Hypothalamus (tissue), 51 donors: ENCODE data around the gene FANCB.

Source experiments
- DNase-seq, 51 donors: peaks; one replicate each; lab custom pipeline; 2025; lab: John Stamatoyannopoulos, UW

The FANCB gene

DNA sequence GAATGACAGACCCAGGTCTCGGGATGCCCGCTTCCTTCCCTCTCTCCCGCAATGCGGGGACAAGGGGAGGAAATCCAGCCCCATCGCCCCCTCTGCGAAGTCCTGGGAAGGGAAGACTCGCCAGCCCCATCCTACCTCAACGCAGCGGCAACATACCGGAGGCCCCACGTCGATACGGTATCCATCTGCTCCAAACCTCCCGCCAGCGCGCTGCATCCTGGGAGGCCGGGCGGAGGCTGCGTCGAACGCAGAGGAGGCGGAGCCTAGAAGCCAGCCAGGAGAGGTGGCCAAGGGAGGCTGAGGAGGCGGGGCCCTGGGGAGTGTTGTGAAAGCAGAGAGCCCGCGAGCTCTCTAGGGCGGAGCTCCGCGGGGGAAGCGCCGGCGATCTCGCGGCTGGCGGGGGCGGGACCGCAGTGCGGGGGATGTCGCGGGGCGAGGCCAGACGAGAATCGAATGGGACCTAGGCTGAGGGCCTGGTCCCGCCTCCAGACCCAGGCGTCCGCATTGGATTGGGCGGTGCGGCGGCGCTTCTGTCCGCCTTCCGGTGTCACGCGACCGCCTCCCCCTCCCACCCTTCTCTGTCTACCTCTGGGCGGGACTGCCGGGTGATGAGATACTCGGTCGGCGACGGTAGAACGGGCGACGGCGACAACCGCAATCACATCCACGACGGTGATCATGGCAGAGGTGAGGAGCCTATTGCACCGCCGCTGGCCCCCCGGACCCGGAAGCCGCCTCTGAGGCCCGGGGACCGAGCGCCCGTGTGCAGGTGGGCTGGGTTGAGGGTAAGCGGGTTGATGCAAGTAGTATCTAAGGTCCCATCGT lies at the start of gene FANCB, which contains the start of gene MOSPD2:
Gene FANCB, minus strand, starts transcription at position 219 of the 825 bp plus-strand sequence. CDS start 7,559 bp downstream, outside the sequence.
Gene MOSPD2, plus strand, starts transcription at position 571 of the 825 bp plus-strand sequence. Its CDS starts 108 bp downstream, at position 679.
- peak; percentile 29 to 98 (median 88) for DNase-seq

DNA sequence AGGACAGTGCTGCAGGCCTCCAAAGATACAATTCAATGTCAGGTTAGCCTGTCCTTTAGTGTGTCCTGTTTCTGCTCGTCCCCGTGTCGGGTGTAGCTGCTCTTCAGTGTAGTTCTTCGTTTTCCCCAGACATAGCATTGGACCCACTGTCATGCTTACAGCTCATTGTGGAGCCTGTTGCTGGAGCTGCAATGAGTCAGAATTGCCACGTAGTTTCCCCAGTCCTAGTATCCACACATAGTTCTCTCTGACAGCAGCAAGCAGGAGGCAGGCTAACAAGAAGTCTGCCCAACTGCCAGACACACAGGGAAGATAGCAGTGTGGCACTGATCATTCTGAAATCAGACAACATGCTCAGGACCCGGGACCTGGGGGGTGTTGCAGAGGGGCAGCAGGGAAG lies 49.6 kb upstream of the FANCB start:
- DNase-seq, result no peak

DNA sequence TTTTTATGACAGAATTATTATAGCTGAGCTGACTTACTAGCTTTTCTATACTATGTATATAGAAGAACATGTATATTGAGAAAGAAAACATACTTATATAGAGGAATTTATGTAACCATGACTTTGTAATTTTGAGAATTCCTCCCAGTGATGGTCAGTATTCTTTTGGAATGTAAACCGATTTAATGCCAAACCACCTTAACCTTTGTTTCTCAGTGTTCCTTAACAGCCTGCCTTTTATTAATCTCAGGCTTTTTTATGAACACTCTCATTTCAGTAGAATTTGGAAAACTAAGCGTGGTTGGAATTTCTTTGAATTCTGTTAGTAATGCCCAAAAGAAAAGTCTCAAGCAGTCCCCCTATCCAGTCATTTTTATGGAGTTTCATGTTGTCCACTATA lies 47.3 kb upstream of the FANCB start:
- no peak for DNase-seq

DNA sequence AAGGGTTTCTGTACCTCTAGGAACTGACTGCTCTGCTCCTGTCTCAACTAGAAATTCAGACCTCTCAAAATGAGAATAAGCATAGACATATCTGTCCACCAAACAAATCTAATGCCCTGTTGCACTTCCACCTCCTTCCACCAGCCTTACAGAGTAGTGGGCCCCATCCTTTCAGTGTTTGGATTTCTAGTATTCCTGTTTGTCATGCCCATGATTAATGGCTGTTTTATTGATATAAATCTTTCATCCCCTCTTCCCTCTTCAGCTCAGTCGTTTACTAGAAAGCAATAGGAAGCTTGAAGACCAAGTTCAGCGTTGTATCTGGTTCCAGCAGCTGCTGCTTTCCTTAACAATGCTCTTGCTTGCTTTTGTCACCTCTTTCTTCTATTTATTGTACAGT lies 46.5 kb upstream of the FANCB start:
- no peak for DNase-seq

DNA sequence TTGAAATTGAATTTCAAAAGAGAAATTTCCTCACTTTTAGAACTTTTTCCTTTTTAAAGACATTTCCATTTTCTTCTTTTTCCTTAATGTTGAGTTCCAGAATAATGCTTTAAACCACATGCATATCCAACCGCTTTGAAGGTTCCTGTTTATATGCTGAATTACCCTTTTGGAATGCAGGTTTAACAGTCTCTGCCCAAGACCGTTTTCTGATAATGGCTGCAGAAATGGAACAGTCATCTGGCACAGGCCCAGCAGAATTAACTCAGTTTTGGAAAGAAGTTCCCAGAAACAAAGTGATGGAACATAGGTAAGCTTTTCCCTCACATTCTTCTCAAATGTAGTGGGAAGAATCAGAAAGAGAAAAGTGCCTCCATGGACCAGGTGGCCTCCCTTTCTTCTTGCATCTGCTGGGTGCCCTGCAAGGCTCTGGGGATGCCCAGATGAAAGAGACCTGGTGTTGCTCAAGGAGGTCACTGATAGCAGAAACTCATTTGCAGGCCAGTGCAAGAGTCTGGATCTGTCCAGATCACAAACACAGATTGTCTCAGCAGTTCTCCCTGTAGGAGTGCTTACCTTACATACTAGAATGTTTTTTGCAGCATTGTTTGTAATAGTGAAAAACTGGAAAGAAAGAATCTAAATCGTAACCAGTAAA lies 43.3 kb upstream of the FANCB start:
- DNase-seq, result no peak

DNA sequence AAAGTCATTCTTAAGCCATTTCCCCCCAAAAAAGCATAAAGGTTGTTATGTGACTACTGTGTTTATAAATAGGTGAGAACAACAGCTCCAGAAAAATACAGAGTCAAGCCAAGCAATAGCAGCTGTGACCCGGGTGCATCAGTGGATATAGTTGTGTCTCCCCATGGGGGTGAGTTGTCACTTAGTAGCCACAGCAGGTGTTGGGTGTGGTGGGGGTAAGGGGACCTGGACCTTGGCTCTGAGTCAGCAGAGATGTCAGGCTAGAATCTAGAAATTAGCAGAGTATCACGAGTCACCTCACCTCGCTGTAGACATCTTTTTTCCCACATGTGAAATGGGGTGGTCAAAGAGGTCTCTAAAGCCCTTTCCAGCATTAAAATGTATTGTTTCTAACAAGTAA lies 42.7 kb upstream of the FANCB start:
- DNase-seq, result no peak

DNA sequence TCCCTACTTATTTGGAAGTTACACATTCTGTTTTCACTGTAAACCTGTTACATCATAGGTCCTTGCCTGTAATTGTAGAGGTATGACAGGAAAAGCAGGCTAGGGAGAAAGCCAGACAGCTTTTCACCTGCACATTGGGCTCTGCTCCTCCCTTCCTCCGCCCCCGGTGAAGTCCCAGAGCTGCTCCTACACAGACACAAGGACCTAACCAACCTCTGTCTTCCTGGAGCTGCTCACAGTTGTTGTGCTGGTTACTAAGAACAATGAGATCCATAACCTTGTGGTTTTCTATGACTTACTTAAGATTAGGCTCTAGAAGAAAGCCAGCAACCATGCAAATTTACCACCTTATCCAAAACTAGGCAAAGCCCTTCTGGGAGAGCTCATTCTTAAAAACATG lies 40.4 kb upstream of the FANCB start:
- no peak for DNase-seq

DNA sequence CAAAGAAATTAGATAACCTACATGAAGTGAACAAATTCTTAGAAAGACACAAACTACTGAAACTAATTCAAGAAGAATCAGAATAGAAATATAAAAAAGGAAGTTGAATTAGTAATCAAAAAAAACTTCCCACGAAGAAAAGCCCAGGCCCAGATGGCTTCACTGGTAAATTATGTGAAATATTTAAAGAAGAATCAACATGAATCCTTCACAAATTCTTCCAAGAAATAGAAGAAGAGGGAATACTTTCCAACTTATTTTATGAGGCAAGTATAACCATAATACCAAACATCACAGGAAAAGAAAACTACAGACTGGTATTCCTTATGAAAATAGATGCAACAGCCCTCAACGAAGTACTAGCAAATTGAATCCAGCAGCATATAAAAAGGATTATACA lies 31.0 kb upstream of the FANCB start:
- DNase-seq, result no peak

DNA sequence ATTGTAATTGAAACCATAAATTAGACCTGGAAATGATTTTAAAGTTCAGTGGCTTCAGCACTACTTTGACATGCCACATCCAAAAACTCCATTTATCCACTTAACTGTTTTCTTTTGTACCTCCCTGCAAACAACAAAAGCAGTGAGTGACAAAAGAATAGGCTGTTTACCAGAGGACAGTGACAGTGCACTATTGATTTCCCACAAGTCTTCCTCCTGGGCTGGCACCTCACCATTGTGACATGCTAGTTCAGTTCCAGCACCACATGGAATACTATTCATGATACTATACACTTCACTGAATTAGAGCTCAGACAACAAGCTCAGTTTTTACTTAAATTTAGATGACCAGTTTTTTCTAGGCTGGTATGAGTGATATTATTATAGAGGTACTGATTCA lies 29.7 kb upstream of the FANCB start:
- peak in 8 of 51 donors; percentile 0 to 6 (median 2) for DNase-seq

DNA sequence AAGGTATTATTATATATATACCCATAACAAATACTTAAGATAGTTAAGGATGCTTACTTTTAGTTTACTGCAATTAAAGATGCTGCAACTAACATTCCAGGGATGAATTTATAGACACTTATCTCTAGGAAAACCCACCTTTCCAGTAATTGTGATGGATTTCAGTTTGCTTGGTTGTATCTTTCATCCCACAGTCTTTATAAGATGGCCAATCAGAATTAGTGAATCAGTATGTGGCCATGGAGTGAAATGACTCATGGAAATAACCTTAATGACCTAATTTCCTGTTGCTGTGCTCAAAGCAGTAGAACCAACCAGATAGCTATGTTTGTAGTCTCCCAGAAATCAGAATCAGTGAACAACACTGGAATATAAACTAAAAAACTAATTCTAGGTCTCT lies 26.7 kb upstream of the FANCB start:
- DNase-seq, result no peak

DNA sequence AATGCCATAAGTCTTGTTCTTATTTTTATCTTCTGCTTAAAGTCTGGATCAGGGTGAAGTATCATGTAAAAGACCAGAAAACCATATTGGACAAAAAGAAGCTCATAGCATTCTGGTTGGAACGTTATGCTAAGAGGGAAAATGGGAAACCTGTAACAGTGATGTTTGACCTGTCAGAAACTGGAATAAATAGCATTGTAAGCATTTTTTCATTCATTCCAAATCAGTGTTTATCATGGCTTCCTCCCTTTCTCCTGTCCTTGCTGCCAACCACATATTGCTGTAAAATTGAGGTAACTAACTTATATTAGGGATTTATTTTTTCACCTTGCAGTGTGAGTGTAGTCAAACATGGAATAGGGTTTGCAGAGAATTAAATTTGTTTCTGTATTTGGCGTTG lies 24.2 kb upstream of the FANCB start:
- no peak for DNase-seq

DNA sequence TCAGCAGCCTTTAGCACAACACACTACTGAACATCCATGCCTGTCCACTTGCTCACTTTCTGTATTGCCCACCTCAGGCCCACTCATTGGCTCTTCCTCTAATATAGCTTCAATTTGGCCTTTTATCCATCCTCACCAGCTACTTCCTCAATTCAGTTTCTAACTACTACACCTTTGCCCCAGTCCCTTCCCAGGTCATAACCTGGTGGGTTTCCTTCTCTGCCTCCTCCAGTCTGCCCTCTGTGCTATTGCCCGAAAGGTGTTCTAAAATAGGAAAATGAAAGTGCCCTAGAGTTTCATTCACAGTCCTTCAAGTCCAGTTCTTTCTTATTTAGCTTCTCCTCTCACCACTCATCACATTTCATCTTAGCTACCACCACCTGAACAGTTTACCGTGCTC lies 23.4 kb upstream of the FANCB start:
- DNase-seq, result no peak

DNA sequence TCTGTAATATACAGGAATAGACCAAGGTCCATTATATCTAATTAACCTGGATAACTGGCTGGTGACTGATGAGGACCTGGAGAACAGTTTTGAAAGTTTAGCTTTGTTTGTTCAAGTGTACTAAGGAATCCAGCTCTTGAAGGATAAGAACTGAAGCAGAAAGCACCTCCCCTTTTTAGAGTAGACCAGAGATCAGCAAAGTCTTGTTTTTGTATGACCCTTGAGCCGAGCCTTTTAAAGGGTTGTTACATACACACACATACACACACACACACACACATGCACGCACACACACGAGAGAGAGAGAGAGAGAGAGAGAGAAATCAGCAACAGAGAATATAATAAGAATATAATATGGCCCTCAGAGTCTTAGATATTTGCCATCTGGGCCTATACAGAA lies 13.4 kb upstream of the FANCB start:
- DNase-seq, result no peak

DNA sequence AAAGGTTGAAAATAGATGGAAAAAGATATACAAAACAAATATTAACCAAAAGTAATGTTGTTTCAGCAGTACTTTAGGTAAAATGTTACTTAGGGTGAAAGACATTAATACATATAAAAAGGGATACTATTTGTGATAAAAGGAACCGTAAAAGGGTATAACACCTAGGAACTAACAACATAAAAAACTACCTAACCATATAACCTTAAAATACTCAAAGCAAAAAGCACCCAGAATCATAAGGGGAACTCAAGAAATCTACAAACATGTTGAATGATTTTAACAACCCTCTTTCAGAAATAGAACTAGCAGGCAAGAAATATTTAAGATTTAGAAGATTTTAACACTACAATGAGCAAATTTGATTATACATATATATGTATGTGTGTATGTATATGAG lies 11.8 kb upstream of the FANCB start:
- no peak for DNase-seq

DNA sequence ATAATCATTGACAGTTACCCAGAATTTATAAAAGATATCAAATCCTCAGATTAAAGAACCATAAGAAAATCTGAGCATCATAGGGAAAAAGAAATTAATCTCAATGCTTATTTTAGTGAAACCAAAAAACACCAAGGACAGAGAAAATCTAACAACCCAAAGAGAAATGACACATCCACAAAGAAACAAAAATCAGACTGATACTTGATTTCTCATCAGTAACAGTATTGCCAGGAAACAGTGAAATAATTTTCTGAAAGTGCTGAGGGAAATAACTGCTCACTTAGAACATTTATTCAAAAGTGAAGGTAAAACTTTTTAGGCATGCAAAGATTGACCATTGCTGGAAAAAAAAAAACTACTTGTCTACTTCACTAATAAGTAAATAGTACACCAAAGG lies 11.0 kb upstream of the FANCB start:
- no peak for DNase-seq

DNA sequence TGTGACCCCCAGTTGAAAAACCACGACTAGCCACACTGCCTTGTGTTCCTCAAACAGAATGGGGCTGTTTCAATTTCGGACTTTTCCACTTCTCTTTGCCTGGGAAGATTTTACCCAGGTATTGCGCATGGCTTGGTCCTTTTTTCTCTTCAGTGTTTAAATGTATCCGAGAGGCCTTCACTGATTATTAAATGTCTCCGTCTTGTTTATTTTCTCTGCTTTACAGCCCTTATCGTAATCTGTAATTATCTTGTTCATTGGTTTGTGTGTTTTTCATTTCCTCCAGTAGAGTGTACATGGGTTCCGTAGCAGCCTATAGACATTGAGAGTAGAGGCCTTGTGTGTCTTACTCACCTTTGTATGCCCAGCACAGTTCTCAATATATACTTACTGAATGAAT lies 2.8 kb upstream of the FANCB start:
- no peak for DNase-seq

DNA sequence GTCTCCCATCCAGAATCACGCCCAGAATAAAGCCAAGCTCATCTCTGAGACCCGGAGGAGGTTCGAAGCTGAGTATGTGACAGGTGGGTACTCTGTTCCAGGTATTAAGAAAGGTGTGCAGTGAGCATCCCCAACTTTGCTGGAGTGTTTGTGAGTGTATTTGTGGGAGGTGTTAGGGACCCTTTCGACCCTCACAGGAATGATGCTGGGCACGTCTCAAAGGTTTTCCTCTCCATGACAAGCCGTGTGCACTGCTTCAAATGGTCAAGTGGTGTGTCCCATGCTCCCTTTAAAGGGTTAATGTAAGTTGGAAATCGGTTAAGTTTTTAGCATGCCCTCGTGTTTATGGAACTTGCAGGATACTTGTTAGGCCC lies 794 bp upstream of the FANCB start:
- DNase-seq, result no peak

DNA sequence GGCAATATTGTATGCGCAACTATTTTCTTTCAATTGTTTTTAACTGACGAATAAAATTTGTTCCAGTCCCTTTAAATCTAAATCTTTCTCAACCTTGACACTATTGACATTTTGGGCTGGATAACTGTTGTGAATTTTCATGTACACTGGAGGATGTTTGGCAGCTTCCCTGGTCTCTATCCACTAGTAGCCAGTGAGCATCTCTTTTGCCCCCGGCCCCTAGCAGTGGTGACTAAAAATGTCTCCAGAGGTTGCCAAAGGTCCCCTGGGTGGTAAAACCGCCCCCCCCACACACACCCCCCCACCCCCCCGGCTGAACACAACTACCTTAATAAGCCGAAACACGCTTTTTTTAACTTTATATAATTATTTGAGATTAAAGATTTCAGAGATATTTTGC lies 514 bp downstream of the FANCB start:
- DNase-seq, result no peak

DNA sequence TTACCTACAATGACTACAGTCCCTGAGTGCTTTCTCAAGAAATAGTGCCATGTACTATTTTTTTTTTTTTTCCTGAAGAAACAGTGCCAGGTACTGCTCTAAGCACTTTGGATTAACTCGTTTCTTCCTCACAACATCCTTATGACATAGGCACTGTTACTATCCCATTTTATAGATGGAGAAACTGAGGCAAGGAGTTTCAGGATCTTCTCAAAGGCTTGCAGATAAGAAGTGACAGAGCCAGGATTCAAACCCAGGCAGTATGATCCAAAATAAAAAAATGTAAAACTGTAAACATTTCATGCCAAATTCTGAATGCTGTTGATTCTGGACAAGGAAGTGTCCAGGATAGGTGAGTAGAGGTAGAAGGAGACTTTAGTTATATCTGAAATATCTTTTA lies 1.1 kb downstream of the FANCB start:
- no peak for DNase-seq

DNA sequence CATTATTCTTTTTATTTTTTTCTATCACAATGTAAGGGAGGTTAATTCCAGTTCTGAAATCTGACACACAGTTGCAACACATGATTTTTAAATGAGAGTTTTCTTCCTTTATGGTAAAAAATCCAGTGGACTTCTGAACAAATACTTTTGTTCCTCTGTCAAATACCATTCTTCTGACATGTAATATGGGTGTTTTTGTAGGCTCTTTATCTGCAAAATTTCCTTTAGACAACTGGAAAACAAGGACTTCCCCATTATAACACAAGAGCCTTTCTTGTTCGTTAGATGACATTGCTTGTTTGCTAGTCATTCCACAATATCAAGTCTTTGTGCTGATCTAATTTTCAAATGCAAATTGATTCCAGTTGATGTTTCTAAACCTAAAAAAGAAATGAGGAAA lies 7.7 kb downstream of the FANCB start:
- peak in 1 of 51 donors; percentile 26 for DNase-seq

DNA sequence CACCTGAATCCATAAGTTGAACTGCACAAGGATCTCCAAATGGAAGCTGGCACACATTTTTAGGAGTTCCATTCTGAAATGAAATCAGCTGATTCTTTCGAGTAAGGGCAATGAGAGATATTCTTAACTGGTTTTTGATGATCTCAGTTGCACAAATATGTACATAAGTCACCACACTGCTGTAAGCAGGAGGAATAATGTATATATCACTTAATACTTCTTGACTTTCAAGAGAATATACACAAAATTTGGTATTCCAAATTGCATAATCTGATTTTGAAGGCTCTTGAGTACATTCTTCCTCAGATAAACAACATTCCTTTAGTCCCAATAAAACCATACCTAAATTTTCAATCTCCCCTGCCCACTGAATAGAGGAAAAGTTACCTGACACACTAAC lies 8.2 kb downstream of the FANCB start:
- no peak for DNase-seq

DNA sequence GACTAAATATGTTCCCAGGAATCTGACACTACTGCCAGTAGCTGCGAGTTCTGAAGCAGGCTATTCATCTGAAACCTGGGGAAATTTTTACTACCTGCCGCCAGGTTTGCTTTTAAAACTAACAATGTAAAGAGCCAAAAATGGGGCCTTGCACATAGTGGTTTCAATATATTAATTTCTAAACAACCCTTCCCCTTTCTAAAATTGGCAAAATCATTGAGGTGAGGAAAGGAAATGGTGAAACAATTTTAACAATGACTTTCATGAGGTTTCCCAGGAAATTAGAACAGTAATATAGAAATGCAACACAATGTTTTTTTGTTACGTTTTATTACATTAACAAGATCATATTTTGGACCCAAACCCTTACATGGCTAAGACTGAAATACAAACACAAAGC lies 21.3 kb downstream of the FANCB start:
- no peak for DNase-seq
